Raji (cell line): ENCODE data around the gene RNF41.

ENCODE experiments used
- POLR2A ChIP-seq: IDR thresholded peaks from 2 replicates; pipeline ENCODE4 v1.6.1; 2011; ENCODE audit warnings: low read depth, low read length, control low read depth; ENCODE audit not compliant: insufficient read depth

The RNF41 gene

GRCh38 chr12:56154246-56154771, 67.4 kb downstream of the RNF41 start:
- TF ChIP-seq POLR2A: no peak

GRCh38 chr12:56153678-56154065, 68.0 kb downstream of the RNF41 start:
- TF ChIP-seq POLR2A: no peak

GRCh38 chr12:56152756-56153677, 68.7 kb downstream of the RNF41 start:
- no peak for TF ChIP-seq POLR2A
